ENCODE data around the gene ITGB7. TPM values are rescaled to one million over a fixed set of nuclear protein-coding genes. Genes with fewer than 3 reads are reported as not detected.

ITGB7 gene
- total RNA-seq, 1 experiment from 2014 or later = 0.90 TPM

- ATAC-seq (no peak), DNase-seq (ENCODE audit: low spot score) (no peak)
- ChIA-PET CTCF (interaction anchor here (0.6 to 10.2 kb wide), 31 partner anchors 10 to 151 kb away, joined by 3 to 136 read pairs (median 12); partner anchors contain the start of genes AAAS, CSAD, ESPL1 and IGFBP6), POLR2A (interaction anchor here (0.7 kb wide), 1 partner anchor 1360 kb away, joined by 3 read pairs; no protein-coding TSS in a partner anchor)
- peak overlapping the region; percentile 57 for H3K4me3 Mint-ChIP-seq
- no peaks in the 10 kb centered on the region for H3K36me3 Mint-ChIP-seq
- H3K4me1 Mint-ChIP-seq = no peaks in the 10 kb centered on the region
- H3K27me3 Mint-ChIP-seq (ENCODE audit: low read depth) = peaks cover 71% of the 10 kb centered on the region
- H3K9me3 Mint-ChIP-seq = no peaks in the 10 kb centered on the region
- no peak overlapping the region for H3K27ac Mint-ChIP-seq
- no peak for TF ChIP-seq NFYB (CRISPR knock-in tag; conservative IDR thresholded peaks at IDR 0.05; ENCODE audit: low read depth)
- no peak for TF ChIP-seq FOXP1 (CRISPR knock-in tag; IDR thresholded peaks at IDR 0.05; ENCODE audit: borderline replicate concordance)
- TF ChIP-seq, protein P1, sequence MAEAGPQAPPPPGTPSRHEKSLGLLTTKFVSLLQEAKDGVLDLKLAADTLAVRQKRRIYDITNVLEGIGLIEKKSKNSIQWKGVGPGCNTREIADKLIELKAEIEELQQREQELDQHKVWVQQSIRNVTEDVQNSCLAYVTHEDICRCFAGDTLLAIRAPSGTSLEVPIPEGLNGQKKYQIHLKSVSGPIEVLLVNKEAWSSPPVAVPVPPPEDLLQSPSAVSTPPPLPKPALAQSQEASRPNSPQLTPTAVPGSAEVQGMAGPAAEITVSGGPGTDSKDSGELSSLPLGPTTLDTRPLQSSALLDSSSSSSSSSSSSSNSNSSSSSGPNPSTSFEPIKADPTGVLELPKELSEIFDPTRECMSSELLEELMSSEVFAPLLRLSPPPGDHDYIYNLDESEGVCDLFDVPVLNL (CRISPR knock-in tag; IDR thresholded peaks at IDR 0.05; ENCODE audit: borderline replicate concordance, low read depth) = no peak
- no peak for TF ChIP-seq ETV6 (CRISPR knock-in tag; IDR thresholded peaks at IDR 0.05)
- TF ChIP-seq PRRX2 (CRISPR knock-in tag; IDR thresholded peaks at IDR 0.05) = no peak
Measured at GRCh38 chr12:53198486-53199110, 8.5 kb downstream of the ITGB7 start.

DNA sequence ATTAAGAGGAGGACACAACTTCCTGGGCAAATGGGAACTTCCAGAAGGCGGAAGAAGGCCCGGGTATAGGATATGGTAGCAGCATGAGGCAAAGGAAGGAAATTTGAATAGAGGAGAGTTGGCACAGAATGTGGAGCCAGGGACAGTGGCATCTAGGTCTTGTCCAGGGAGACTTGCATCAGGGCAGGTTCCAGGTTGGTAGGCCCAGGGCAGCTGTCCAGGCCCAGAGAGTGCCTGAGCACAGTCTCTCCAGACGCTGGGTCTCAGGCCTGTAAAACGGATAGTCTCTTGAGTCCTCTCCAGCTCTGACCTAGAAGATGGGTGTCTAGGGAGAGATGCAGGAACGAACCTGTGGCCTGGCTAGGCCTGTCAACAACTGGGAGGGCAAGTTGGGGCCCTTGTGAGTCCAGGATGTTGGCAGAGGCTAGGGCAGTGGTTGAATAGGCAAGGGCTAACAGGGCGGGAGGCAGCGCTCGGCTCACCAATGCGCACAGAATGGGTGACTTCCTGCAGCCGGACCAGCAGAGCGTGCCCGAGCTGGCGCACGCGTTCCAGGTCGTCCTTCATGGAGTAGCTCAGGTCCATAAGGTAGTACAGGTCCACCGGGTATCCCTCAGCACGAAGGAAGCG is 9.9 kb downstream of the ITGB7 start:
- Mint-ChIP-seq H3K36me3 (no peaks in the 10 kb centered on the region), H3K27me3 (ENCODE audit: low read depth) (peaks cover 86% of the 10 kb centered on the region), H3K9me3 (no peaks in the 10 kb centered on the region), H3K27ac (no peak overlapping the region), H3K4me1 (no peaks in the 10 kb centered on the region), H3K4me3 (peak overlapping the region; percentile 10; the same call in 1 of the 2 replicates)
- ChIA-PET CTCF (interaction anchor here (0.6 to 10.2 kb wide), 67 partner anchors 9 to 224 kb away, joined by 3 to 136 read pairs (median 6); partner anchors contain the start of genes AAAS, CSAD, EIF4B and ESPL1), POLR2A (interaction anchor here (0.6 to 1.3 kb wide), 7 partner anchors 9 to 294 kb away, joined by 3 to 4 read pairs (median 3); partner anchors contain the start of genes PFDN5 and SPRYD3)
- no peak for ATAC-seq
- TF ChIP-seq NFE2L1 (CRISPR knock-in tag; IDR thresholded peaks at IDR 0.05) = no peak
- TF ChIP-seq MYBL2 (CRISPR knock-in tag; IDR thresholded peaks at IDR 0.05) = no peak
- no peak for DNase-seq (ENCODE audit: low spot score)

- H3K27ac Mint-ChIP-seq = no peak overlapping the region
- CTCF ChIA-PET = interaction anchor here (1.0 to 10.2 kb wide), 19 partner anchors 10 to 149 kb away, joined by 4 to 136 read pairs (median 20); partner anchors contain the start of genes AAAS, CSAD, IGFBP6 and ITGB7
- H3K9me3 Mint-ChIP-seq = no peaks in the 10 kb centered on the region
- DNase-seq (ENCODE audit: low spot score) = no peak
- no peak for TF ChIP-seq ZNF138 (CRISPR knock-in tag; conservative IDR thresholded peaks at IDR 0.05)
- TF ChIP-seq SMAD3 (CRISPR knock-in tag; IDR thresholded peaks at IDR 0.05; ENCODE audit: borderline replicate concordance) = no peak
- TF ChIP-seq ZBTB43 (CRISPR knock-in tag; IDR thresholded peaks at IDR 0.05) = no peak
- no peak for TF ChIP-seq E2F1 (CRISPR knock-in tag; IDR thresholded peaks at IDR 0.05)
- TF ChIP-seq NR2C2 (CRISPR knock-in tag; IDR thresholded peaks at IDR 0.05) = no peak
- POLR2A ChIA-PET = no interaction called here
- ATAC-seq = peak; percentile 10
- peaks cover 87% of the 10 kb centered on the region for H3K27me3 Mint-ChIP-seq (ENCODE audit: low read depth)
- H3K4me1 Mint-ChIP-seq = no peaks in the 10 kb centered on the region
- H3K4me3 Mint-ChIP-seq = no peak overlapping the region
- no peaks in the 10 kb centered on the region for H3K36me3 Mint-ChIP-seq
Measured at GRCh38 chr12:53196486-53196885, 10.6 kb downstream of the ITGB7 start.

Data from WTC11 (cell line).